GM23248 (cell line): ENCODE measurements around the gene INTS1.

Source experiments
- EZH2 ChIP-seq: fragments of 200-600 bp; sonication (generic); IDR thresholded peaks from 2 replicates; pipeline ENCODE4 v1.6.1; 2018; ENCODE audit warnings: antibody characterized with exemption, mild to moderate bottlenecking; ENCODE audit not compliant: insufficient read depth, poor library complexity, severe bottlenecking
- EZH2phosphoT487 ChIP-seq: fragments of 200-600 bp; sonication (generic); IDR thresholded peaks from 2 replicates; pipeline ENCODE4 v1.6.1; 2018; ENCODE audit warnings: antibody characterized with exemption, moderate library complexity, mild to moderate bottlenecking, low read depth; ENCODE audit not compliant: insufficient read depth

DNA sequence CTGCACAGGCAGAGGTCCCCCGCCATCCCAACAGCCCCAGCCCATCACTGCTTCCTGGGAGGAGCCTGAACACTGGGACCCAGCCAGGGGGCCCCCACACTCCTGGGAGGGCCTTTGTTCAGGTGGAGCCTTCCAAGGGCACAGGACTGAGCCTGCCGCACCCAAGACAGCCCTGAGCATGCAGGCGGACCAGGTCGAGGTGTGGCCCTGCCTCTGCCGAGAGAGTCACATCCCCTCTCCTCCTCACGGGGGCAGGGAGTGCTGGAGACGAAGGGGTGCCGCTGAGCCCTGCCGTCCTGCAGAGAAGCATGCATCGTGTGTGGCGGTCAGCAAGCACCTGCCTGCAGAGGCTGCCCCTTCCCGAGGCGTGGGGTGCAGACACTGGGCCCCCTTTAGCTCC is 19.0 kb upstream of the INTS1 start:
- TF ChIP-seq EZH2 (no peak), EZH2phosphoT487 (no peak)
